PFSK-1 (cell line): Measurements from ENCODE around the gene IDH3G.

Experiments used
- FOXP2 ChIP-seq: optimal IDR thresholded peaks from 2 replicates; pipeline ENCODE3; 2011; ENCODE audit warnings: borderline replicate concordance, control low read depth, inconsistent platforms; ENCODE audit not compliant: insufficient read depth; ENCODE audit errors: extremely low read length, extremely low read depth
- POLR2AphosphoS5 ChIP-seq: IDR thresholded peaks from 2 replicates; pipeline ENCODE4 v1.6.1; 2012; ENCODE audit warnings: low read depth, mild to moderate bottlenecking, control low read depth, low read length, moderate library complexity
- SIN3A ChIP-seq: IDR thresholded peaks from 2 replicates; pipeline ENCODE4 v1.6.1; 2012; ENCODE audit warnings: mild to moderate bottlenecking, low read length, moderate library complexity, borderline replicate concordance; ENCODE audit not compliant: insufficient read depth
- TAF1 ChIP-seq: IDR thresholded peaks from 2 replicates; pipeline ENCODE4 v1.6.1; 2012; ENCODE audit warnings: low read length, control low read depth, borderline replicate concordance; ENCODE audit not compliant: insufficient read depth
- TF ChIP-seq, protein P1 (sequence below), 2 experiments: IDR thresholded peaks; 2 replicates each; pipeline versions ENCODE4 v1.6.1 to v1.8.0; 2011 to 2012; ENCODE audit warnings: low read depth in 2 of 2, low read length in 2 of 2, control low read depth in 1 of 2, inconsistent platforms in 1 of 2, mild to moderate bottlenecking in 1 of 2, moderate library complexity in 1 of 2; ENCODE audit not compliant: insufficient read depth in 1 of 2

DNA sequence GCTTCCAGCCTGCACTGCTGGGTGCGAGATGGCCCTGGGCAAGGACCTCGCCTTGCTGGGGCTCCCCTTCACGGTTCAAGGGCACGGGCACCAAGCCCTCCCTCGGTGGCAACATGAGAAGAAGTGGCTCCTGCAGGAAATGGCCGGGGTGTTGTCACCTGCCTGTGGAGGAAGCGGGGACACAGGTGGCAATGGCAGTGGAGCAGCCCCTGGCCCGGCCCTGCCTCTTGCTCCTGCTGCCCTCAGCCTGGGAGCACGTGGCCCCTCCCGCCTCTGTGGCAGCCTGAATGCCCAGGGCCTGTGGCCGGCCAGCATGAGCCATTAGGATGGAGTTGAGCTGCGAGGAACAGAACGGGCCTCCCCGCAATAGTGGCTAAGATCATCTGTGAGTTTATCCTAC lies 52.7 kb downstream of the IDH3G start:
- TF ChIP-seq SIN3A (no peak), POLR2AphosphoS5 (no peak), TAF1 (no peak), FOXP2 (no peak)
- TF ChIP-seq, protein P1, sequence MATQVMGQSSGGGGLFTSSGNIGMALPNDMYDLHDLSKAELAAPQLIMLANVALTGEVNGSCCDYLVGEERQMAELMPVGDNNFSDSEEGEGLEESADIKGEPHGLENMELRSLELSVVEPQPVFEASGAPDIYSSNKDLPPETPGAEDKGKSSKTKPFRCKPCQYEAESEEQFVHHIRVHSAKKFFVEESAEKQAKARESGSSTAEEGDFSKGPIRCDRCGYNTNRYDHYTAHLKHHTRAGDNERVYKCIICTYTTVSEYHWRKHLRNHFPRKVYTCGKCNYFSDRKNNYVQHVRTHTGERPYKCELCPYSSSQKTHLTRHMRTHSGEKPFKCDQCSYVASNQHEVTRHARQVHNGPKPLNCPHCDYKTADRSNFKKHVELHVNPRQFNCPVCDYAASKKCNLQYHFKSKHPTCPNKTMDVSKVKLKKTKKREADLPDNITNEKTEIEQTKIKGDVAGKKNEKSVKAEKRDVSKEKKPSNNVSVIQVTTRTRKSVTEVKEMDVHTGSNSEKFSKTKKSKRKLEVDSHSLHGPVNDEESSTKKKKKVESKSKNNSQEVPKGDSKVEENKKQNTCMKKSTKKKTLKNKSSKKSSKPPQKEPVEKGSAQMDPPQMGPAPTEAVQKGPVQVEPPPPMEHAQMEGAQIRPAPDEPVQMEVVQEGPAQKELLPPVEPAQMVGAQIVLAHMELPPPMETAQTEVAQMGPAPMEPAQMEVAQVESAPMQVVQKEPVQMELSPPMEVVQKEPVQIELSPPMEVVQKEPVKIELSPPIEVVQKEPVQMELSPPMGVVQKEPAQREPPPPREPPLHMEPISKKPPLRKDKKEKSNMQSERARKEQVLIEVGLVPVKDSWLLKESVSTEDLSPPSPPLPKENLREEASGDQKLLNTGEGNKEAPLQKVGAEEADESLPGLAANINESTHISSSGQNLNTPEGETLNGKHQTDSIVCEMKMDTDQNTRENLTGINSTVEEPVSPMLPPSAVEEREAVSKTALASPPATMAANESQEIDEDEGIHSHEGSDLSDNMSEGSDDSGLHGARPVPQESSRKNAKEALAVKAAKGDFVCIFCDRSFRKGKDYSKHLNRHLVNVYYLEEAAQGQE (IDR thresholded peaks at IDR 0.05; ENCODE audit: insufficient read depth in 1 of 2, low read depth in 2 of 2, low read length in 2 of 2): no peak
